ENCODE results near the gene ATPAF2.
A peak's percentile ranks its signal among the peaks of the same experiment; 100 is the strongest.

The ATPAF2 gene

DNA sequence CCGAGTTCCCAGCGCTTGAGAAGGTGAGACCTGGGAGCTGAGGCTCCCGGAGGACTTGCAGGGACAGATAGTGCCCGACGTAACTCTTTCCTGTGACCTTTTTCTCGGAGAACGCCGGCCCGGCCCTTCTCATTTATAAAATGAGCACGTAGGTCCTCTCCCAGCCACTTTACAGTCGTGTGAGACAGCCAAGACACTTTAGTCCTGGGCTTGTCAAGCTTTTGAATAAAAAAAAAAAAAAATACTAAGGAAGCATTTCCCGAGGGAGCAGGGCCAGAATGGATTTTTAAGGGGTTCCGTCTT, 66.1 kb downstream of the ATPAF2 start:
- H3K4me3 ChIP-seq (ENCODE audit: low read length) = peak overlapping the region; percentile 56
- DNase-seq (ENCODE audit: low read depth) = no peak
- TF ChIP-seq, protein P1, sequence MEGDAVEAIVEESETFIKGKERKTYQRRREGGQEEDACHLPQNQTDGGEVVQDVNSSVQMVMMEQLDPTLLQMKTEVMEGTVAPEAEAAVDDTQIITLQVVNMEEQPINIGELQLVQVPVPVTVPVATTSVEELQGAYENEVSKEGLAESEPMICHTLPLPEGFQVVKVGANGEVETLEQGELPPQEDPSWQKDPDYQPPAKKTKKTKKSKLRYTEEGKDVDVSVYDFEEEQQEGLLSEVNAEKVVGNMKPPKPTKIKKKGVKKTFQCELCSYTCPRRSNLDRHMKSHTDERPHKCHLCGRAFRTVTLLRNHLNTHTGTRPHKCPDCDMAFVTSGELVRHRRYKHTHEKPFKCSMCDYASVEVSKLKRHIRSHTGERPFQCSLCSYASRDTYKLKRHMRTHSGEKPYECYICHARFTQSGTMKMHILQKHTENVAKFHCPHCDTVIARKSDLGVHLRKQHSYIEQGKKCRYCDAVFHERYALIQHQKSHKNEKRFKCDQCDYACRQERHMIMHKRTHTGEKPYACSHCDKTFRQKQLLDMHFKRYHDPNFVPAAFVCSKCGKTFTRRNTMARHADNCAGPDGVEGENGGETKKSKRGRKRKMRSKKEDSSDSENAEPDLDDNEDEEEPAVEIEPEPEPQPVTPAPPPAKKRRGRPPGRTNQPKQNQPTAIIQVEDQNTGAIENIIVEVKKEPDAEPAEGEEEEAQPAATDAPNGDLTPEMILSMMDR (IDR thresholded peaks at IDR 0.05; ENCODE audit: insufficient read depth, low read depth, low read length, missing control alignments) = no peak

DNA sequence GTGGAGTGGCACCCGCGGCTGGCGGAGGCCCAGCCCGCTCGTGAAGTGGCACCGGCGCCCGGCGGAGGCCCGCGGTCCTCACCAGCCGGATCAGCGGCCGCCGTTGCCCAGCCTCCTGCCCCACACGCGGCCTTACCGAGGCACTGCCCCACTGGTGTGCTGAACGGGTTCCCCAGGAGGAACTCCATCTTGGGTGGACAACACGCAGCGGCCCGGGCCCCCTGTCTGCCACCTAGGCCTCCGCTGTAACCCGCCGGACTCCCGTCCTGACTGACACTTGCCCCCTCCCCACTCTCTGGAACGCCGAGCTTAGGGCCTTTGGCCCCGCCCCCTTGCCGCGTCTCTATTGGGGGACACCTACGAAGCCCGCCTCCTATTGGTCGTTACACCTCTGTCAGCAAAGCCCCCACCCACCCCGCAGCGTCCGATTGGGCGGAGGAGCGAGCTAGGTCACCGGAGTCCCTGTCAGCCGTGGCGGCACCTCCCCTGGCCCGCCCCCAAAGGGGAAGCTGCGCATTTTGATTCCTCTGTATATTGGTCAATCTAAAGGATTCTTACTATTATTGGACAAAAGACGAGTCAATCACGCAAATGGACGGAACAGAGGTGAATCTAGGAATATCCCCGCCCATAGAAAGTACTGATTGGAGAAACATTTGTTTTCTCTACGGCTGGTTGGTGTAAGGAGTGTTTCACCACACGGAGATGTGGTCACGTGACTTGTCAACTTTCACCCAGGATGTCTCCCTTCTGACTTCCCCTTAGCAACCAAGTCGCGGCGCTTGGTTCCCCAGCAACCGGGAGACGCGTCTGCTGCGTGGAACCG, 66.6 kb downstream of the ATPAF2 start, which contains the start of the genes DRC3 and TOM1L2:
Gene DRC3 (plus strand): TSS at position 737 of the 826 bp plus-strand sequence. CDS start 4,737 bp downstream, outside the sequence.
Gene TOM1L2 (minus strand): TSS at position 275 of the 826 bp plus-strand sequence. CDS start 87 bp downstream, at position 188.
- peak within 1 kb of the TSS; percentile 61 for H3K4me3 ChIP-seq (ENCODE audit: low read length)
- TF ChIP-seq, protein P1 (IDR thresholded peaks at IDR 0.05; ENCODE audit: insufficient read depth, low read depth, low read length, missing control alignments) = no peak
- peak; percentile 100 for DNase-seq (ENCODE audit: low read depth)

DNA sequence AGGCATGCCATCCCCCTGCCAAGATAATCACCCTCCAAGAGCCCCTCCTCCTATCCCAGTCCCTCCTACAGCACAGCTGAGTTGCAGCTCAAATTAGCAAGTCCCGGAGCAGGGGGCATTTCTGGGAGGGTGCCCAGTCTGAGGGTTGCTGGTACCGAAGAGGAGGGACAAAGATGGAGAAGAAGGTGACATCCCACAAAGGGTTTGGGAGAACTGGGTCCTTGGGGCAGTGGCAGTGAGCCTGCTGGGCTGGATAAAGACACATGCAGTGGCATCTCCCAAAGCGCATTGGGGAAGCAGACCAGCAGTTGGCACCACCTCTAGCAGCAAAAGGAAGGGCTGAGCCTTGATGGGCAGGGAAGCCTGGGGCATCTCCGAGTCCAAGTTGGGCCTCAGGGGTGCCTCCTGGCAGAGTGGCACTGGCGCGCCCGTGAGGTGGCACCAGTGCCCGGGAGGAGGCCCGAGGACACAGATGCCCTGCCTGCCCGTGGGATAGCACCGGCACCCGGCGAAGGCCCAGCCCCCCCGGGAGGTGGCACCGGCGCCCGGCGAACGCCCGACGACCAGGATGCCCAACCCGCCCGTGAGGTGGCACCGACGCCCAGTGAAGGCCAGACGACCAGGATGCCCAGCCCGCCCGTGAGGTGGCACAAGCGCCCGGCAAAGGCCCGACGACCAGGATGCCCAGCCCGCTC, 67.4 kb downstream of the ATPAF2 start:
- H3K4me3 ChIP-seq (ENCODE audit: low read length) = peak overlapping the region; percentile 61
- TF ChIP-seq, protein P1 (IDR thresholded peaks at IDR 0.05; ENCODE audit: insufficient read depth, low read depth, low read length, missing control alignments) = no peak
- DNase-seq (ENCODE audit: low read depth) = no peak

DNA sequence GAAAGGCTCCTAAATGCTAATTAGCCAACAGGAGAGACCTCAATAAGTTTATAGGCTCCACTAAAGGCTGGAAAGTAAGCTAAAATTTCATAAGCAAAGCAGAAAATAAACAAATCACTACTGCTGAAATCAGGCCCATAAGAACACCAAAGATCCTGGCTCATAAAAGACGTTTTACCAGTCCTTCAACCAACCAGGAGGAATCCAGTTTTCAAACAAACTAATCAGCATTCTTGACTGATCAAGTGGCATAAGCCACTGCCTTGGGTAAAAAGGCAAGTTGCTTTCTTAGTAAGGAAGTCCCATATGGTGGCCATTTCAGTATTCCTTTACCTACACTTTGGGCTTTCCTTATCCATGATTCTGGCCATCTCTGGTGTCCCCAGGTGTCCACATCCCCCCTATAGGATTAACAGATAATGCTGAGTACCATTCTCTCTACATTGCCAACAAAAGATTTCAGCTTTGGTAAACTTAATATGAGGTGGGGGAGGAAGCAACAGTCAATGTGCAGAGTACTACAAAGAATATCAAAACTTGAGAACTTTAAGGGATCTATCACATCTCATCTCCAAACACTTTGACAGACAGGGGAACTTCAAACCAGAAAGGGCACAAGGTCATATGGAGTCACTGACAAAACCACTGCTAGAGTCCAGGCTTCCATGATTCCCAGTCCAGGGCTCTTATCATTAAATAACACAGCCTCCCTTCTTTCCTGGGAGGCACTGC, 68.1 kb downstream of the ATPAF2 start:
- TF ChIP-seq, protein P1 (IDR thresholded peaks at IDR 0.05; ENCODE audit: insufficient read depth, low read depth, low read length, missing control alignments) = no peak
- peak overlapping the region; percentile 61 for H3K4me3 ChIP-seq (ENCODE audit: low read length)
- peak; percentile 83 for DNase-seq (ENCODE audit: low read depth)

All from epithelial cell of esophagus (primary cell).